ENCODE data around the gene CARD16. TPM values are rescaled to one million over a fixed set of nuclear protein-coding genes. Genes with fewer than 3 reads are reported as not detected.

CARD16 gene
- total and polyA plus RNA-seq, 9 of the 15 experiments (the other 6 are each of a cell fraction or from before 2014, with no cell fraction given), result 0.31 TPM; not detected in 8

GRCh38 chr11:105000167-105000566, 45.0 kb downstream of the CARD16 start:
- CTCF ChIA-PET (ENCODE audit: low intra/inter-chr PET ratio), result no interaction called here
- no TSS peak for BruUV-seq (replicated peaks)
- TF ChIP-seq GABPA (tag; conservative IDR thresholded peaks at IDR 0.05; ENCODE audit: low read depth), result peak; percentile 40; the same call in 1 of the 2 replicates
- TF ChIP-seq TSC22D4 (tag; IDR thresholded peaks at IDR 0.05), result no peak
- Histone ChIP-seq H3K79me2 (ENCODE audit: control insufficient read depth, insufficient read depth, low read length) (no peaks in the 10 kb centered on the region), H3K4me2 (ENCODE audit: insufficient read depth, low read length) (no peak overlapping the region), H3K27me3 (ENCODE audit: control insufficient read depth in 2 of 2, insufficient read depth in 2 of 2, low read length in 2 of 2) (no peaks in the 10 kb centered on the region), H3K9me3 (replicated peaks; ENCODE audit: control insufficient read depth, insufficient read depth, low read depth, low read length) (0 out of 2 replicates have a peak, but pooled peaks cover 1% of the 10 kb centered on the region), H3K4me3 (no peak overlapping the region), H3K4me1 (replicated peaks in 1 of 2; ENCODE audit: control insufficient read depth in 2 of 2, insufficient read depth in 2 of 2, low read length in 2 of 2) (no peaks in the 10 kb centered on the region), H3K9me1 (ENCODE audit: control insufficient read depth, insufficient read depth, low read length) (no peaks in the 10 kb centered on the region), H4K20me1 (replicated peaks; ENCODE audit: control insufficient read depth, insufficient read depth, low read length) (no peaks in the 10 kb centered on the region), H2AFZ (ENCODE audit: low read depth, low read length) (no peak overlapping the region), H3K9ac (ENCODE audit: insufficient read depth in 1 of 2, low read depth in 2 of 2, low read length in 2 of 2) (no peak overlapping the region), H3K27ac (ENCODE audit: extremely low read depth, low read depth, low read length) (no peak overlapping the region), H3K36me3 (ENCODE audit: control insufficient read depth, insufficient read depth, low read length) (no peaks in the 10 kb centered on the region)
- 5% methylated on average over 5 of the region's 5 CpGs for WGBS (ENCODE audit: insufficient coverage, low coverage, missing lambda C conversion rate)
- ATAC-seq (no peak), DNase-seq (ENCODE audit: extremely low read depth in 1 of 4, low spot score in 3 of 4) (no peak), FAIRE-seq (no peak)
- intact Hi-C loops (cut with micrococcal nuclease) (no loop called here), in situ Hi-C loops (cut with MboI) (no loop called here)
- POLR2A ChIA-PET, result interaction anchor here (0.7 kb wide), 1 partner anchor 183 kb away, joined by 3 read pairs; no protein-coding TSS in a partner anchor

GRCh38 chr11:104999721-105000120, 45.4 kb downstream of the CARD16 start:
- Histone ChIP-seq H4K20me1 (replicated peaks; ENCODE audit: control insufficient read depth, insufficient read depth, low read length) (no peaks in the 10 kb centered on the region), H3K4me2 (ENCODE audit: insufficient read depth, low read length) (no peak overlapping the region), H3K9me3 (replicated peaks; ENCODE audit: control insufficient read depth, insufficient read depth, low read depth, low read length) (0 out of 2 replicates have a peak, but pooled peaks cover 1% of the 10 kb centered on the region), H3K27ac (ENCODE audit: extremely low read depth, low read depth, low read length) (no peak overlapping the region), H3K4me3 (no peak overlapping the region), H2AFZ (ENCODE audit: low read depth, low read length) (no peak overlapping the region), H3K9me1 (ENCODE audit: control insufficient read depth, insufficient read depth, low read length) (no peaks in the 10 kb centered on the region), H3K36me3 (ENCODE audit: control insufficient read depth, insufficient read depth, low read length) (no peaks in the 10 kb centered on the region), H3K79me2 (ENCODE audit: control insufficient read depth, insufficient read depth, low read length) (no peaks in the 10 kb centered on the region), H3K4me1 (replicated peaks in 1 of 2; ENCODE audit: control insufficient read depth in 2 of 2, insufficient read depth in 2 of 2, low read length in 2 of 2) (no peaks in the 10 kb centered on the region), H3K27me3 (ENCODE audit: control insufficient read depth in 2 of 2, insufficient read depth in 2 of 2, low read length in 2 of 2) (no peaks in the 10 kb centered on the region), H3K9ac (ENCODE audit: insufficient read depth in 1 of 2, low read depth in 2 of 2, low read length in 2 of 2) (no peak overlapping the region)
- FAIRE-seq (no peak), ATAC-seq (no peak), DNase-seq (ENCODE audit: extremely low read depth in 1 of 4, low spot score in 3 of 4) (no peak)
- in situ Hi-C loops (cut with MboI), result no loop called here
- no TSS peak for BruUV-seq (replicated peaks)
- POLR2A ChIA-PET, result no interaction called here
- CTCF ChIA-PET (ENCODE audit: low intra/inter-chr PET ratio), result no interaction called here
- 0% methylated on average over 1 of the region's 1 CpG for WGBS (ENCODE audit: insufficient coverage, low coverage, missing lambda C conversion rate)
- intact Hi-C loops (cut with micrococcal nuclease), result no loop called here
- no peak for TF ChIP-seq KDM1A (IDR thresholded peaks at IDR 0.05)
- no peak for TF ChIP-seq ELK1 (CRISPR knock-in tag; IDR thresholded peaks at IDR 0.05)
- TF ChIP-seq SMARCC2 (IDR thresholded peaks at IDR 0.05; ENCODE audit: low read depth), result no peak
- TF ChIP-seq CHCHD3 (CRISPR knock-in tag; IDR thresholded peaks at IDR 0.05), result no peak
- TF ChIP-seq CCNT2 (IDR thresholded peaks at IDR 0.05; ENCODE audit: borderline replicate concordance, extremely low read depth, insufficient read length, low read depth, low read length), result no peak
- TF ChIP-seq TFAM (CRISPR knock-in tag; conservative IDR thresholded peaks at IDR 0.05), result no peak
- TF ChIP-seq COPS2 (conservative IDR thresholded peaks at IDR 0.05), result no peak
- no peak for TF ChIP-seq TAF7 (tag; IDR thresholded peaks at IDR 0.05)
- no peak for TF ChIP-seq ZNF830 (CRISPR knock-in tag; IDR thresholded peaks at IDR 0.05)
- TF ChIP-seq TBL1XR1 (IDR thresholded peaks at IDR 0.05; ENCODE audit: low read length in 2 of 2), result no peak
- TF ChIP-seq ARHGAP35 (IDR thresholded peaks at IDR 0.05; ENCODE audit: partially characterized antibody), result no peak
- no peak for TF ChIP-seq ZBTB26 (CRISPR knock-in tag; IDR thresholded peaks at IDR 0.05)
- no peak for TF ChIP-seq POLR3A (IDR thresholded peaks at IDR 0.05; ENCODE audit: borderline replicate concordance, extremely low read depth, insufficient read depth, insufficient read length)
- TF ChIP-seq ZNF57 (CRISPR knock-in tag; IDR thresholded peaks at IDR 0.05), result no peak
